IMR-90 (cell line): ENCODE measurements around the gene MCRS1. TPM values are rescaled to one million over a fixed set of nuclear protein-coding genes. Genes with fewer than 3 reads are reported as not detected.
A peak's percentile ranks its signal among the peaks of the same experiment; 100 is the strongest.

Source experiments
- ATAC-seq: fragments of 200-7000 bp; cut with Tn5 transposase; 2 replicates; pipeline ENCODE4 v1.9.1; 2020; ENCODE audit warnings: low read depth, mild to moderate bottlenecking, moderate library complexity
- BruUV-seq: library from RNA; stranded (reverse); fragments of 400-500 nt; replicated peaks from 2 replicates; lab custom pipeline; 2021; lab: Mats Ljungman, UMichigan
- CTCF ChIA-PET: fragments of 300-600 bp; formaldehyde crosslinking; extraction: SDS; loops from one replicate; lab custom pipeline; 2021; ENCODE audit warnings: antibody characterized with exemption; lab: Yijun Ruan, JAX
- POLR2A ChIA-PET: fragments of 300-600 bp; sonication (Branson Sonifier 250); formaldehyde crosslinking; loops from one replicate; lab custom pipeline; 2022; ENCODE audit warnings: antibody characterized with exemption; ENCODE audit not compliant: unreplicated experiment; lab: Charles Lee
- DNase-seq: peaks from one replicate; pipeline ENCODE4 v3.0.0; 2013
- H2AFZ ChIP-seq: replicated peaks from 2 replicates; pipeline ENCODE3; 2013; ENCODE audit warnings: low read length, mild to moderate bottlenecking; ENCODE audit not compliant: poor library complexity
- H2AK5ac ChIP-seq: 2 replicates; pipeline ENCODE4 v1.6.1; 2013; ENCODE audit warnings: low read depth, low read length, inconsistent platforms
- H2AK9ac ChIP-seq: replicated peaks from 2 replicates; pipeline ENCODE3; 2013; ENCODE audit warnings: mild to moderate bottlenecking, low read depth, low read length, moderate library complexity; ENCODE audit not compliant: poor library complexity
- H2BK120ac ChIP-seq: 2 replicates; pipeline ENCODE4 v1.6.1; 2013; ENCODE audit warnings: low read depth, low read length, inconsistent platforms
- H2BK15ac ChIP-seq: 3 replicates; pipeline ENCODE4 v1.6.1; 2013; ENCODE audit warnings: low read depth, low read length, inconsistent platforms
- H2BK20ac ChIP-seq: 2 replicates; pipeline ENCODE4 v1.6.1; 2013; ENCODE audit warnings: low read depth, mild to moderate bottlenecking, inconsistent platforms, low read length, moderate library complexity
- H2BK5ac ChIP-seq: 2 replicates; pipeline ENCODE4 v1.6.1; 2013; ENCODE audit warnings: mild to moderate bottlenecking, low read depth, low read length, inconsistent platforms; ENCODE audit not compliant: poor library complexity, severe bottlenecking
- H3K14ac ChIP-seq: replicated peaks from 2 replicates; pipeline ENCODE4 v1.6.1; 2013; ENCODE audit warnings: low read depth, low read length, inconsistent platforms
- H3K18ac ChIP-seq: 2 replicates; pipeline ENCODE4 v1.6.1; 2013; ENCODE audit warnings: low read depth, low read length, control low read depth
- H3K23ac ChIP-seq: 2 replicates; pipeline ENCODE4 v1.6.1; 2013; ENCODE audit warnings: low read depth, low read length, inconsistent platforms
- H3K27ac ChIP-seq: 2 replicates; pipeline ENCODE4 v1.5.1; 2013; ENCODE audit warnings: mild to moderate bottlenecking, control low read depth, low read length; ENCODE audit not compliant: insufficient read depth
- H3K27me3 ChIP-seq: 2 replicates; pipeline ENCODE4 v1.6.1; 2013; ENCODE audit warnings: low read length; ENCODE audit not compliant: control insufficient read depth, insufficient read depth
- H3K36me3 ChIP-seq: 2 replicates; pipeline ENCODE4 v1.6.1; 2013; ENCODE audit warnings: low read length, mixed read lengths; ENCODE audit not compliant: control insufficient read depth, insufficient read depth
- H3K4ac ChIP-seq: 2 replicates; pipeline ENCODE4 v1.6.1; 2013; ENCODE audit warnings: low read depth, low read length, inconsistent platforms
- H3K4me1 ChIP-seq: 2 replicates; pipeline ENCODE4 v1.6.1; 2013; ENCODE audit warnings: low read length, mixed read lengths; ENCODE audit not compliant: control insufficient read depth, insufficient read depth
- H3K4me2 ChIP-seq: 2 replicates; pipeline ENCODE4 v1.6.1; 2013; ENCODE audit warnings: low read depth, mild to moderate bottlenecking, control low read depth, low read length, moderate library complexity
- H3K4me3 ChIP-seq: 2 replicates; pipeline ENCODE4 v1.5.1; 2013; ENCODE audit warnings: low read depth, mild to moderate bottlenecking, control low read depth, low read length, moderate library complexity; ENCODE audit not compliant: insufficient read depth
- H3K56ac ChIP-seq: 2 replicates; pipeline ENCODE4 v1.6.1; 2013; ENCODE audit warnings: low read length, inconsistent platforms; ENCODE audit not compliant: insufficient read depth; ENCODE audit errors: extremely low read depth
- H3K79me1 ChIP-seq, 2 experiments: 2 replicates each; pipeline ENCODE4 v1.6.1; 2013; ENCODE audit warnings: low read length in 2 of 2, inconsistent platforms in 1 of 2, low read depth in 1 of 2
- H3K9ac ChIP-seq: 2 replicates; pipeline ENCODE4 v1.6.1; 2013; ENCODE audit warnings: low read depth, low read length, control low read depth
- H3K9me1 ChIP-seq: 2 replicates; pipeline ENCODE4 v1.6.1; 2013; ENCODE audit warnings: low read length, inconsistent platforms; ENCODE audit not compliant: insufficient read depth
- H3K9me3 ChIP-seq: 2 replicates; pipeline ENCODE4 v1.6.1; 2013; ENCODE audit warnings: low read length; ENCODE audit not compliant: control insufficient read depth, insufficient read depth
- H4K20me1 ChIP-seq: 2 replicates; pipeline ENCODE4 v1.6.1; 2013; ENCODE audit warnings: low read length, inconsistent platforms; ENCODE audit not compliant: insufficient read depth
- H4K5ac ChIP-seq: 2 replicates; pipeline ENCODE4 v1.6.1; 2013; ENCODE audit warnings: mild to moderate bottlenecking, low read depth, low read length, control low read depth
- H4K8ac ChIP-seq, 2 experiments: 2 replicates each; pipeline ENCODE4 v1.6.1; 2013; ENCODE audit warnings: low read depth in 2 of 2, low read length in 2 of 2, control low read depth in 1 of 2, inconsistent platforms in 1 of 2
- H4K91ac ChIP-seq: 2 replicates; pipeline ENCODE4 v1.6.1; 2013; ENCODE audit warnings: low read depth, low read length, inconsistent platforms; ENCODE audit not compliant: insufficient read depth
- CEBPB ChIP-seq: IDR thresholded peaks from 2 replicates; pipeline ENCODE4 v1.6.1; 2012; ENCODE audit warnings: low read depth, low read length, improper control_type of control experiment
- CTCF ChIP-seq: conservative IDR thresholded peaks from 2 replicates; pipeline ENCODE4 v1.5.1; 2012; ENCODE audit warnings: mild to moderate bottlenecking, low read depth, low read length, improper control_type of control experiment
- FOS ChIP-seq: fragments of 150-350 bp; IDR thresholded peaks from 2 replicates; pipeline ENCODE4 v1.6.1; 2016; ENCODE audit warnings: low read depth, low read length
- NFE2L2 ChIP-seq: fragments of 150-350 bp; IDR thresholded peaks from 2 replicates; pipeline ENCODE4 v1.6.1; 2016; ENCODE audit warnings: low read depth, mild to moderate bottlenecking, low read length
- POLR2A ChIP-seq: IDR thresholded peaks from 2 replicates; pipeline ENCODE4 v1.6.1; 2012; ENCODE audit warnings: mild to moderate bottlenecking, low read depth, low read length
- RAD21 ChIP-seq: IDR thresholded peaks from 2 replicates; pipeline ENCODE4 v1.6.1; 2012; ENCODE audit warnings: low read length, improper control_type of control experiment
- WGBS, 2 experiments: methylation state at CpG; one replicate each; pipeline versions ENCODE4 v1.1.5 to v1.1.7; 2013; ENCODE audit warnings: missing lambda C conversion rate in 2 of 2; ENCODE audit not compliant: insufficient read length in 1 of 2; ENCODE audit errors: extremely low coverage in 2 of 2; 5-methylcytosine and 5-hydroxymethylcytosine counted together
- dilution Hi-C: fragments of 300-500 bp; cut with HindIII; formaldehyde crosslinking; loops from one replicate; pipeline ENCODE4 v1.14.3; 2018; ENCODE audit warnings: low sequenced_read_pairs; ENCODE audit not compliant: unreplicated experiment
- in situ Hi-C: fragments of 300-500 bp; cut with MboI; formaldehyde crosslinking; loops from 3 replicates; pipeline ENCODE4 v1.14.3; 2019; ENCODE audit warnings: low sequenced_read_pairs, inconsistent platforms, mixed read lengths
- intact Hi-C: fragments of 100-400 bp; cut with micrococcal nuclease; formaldehyde crosslinking; loops from 2 replicates; pipeline ENCODE4 v1.10.0; 2022
- polyA plus RNA-seq, 3 experiments: library from polyadenylated mRNA; depleted of rRNA; stranded (reverse); fragments of >200 nt; gene quantifications; 2 replicates each; pipeline ENCODE4 v1.2.3, GENCODE V29; 2012; ENCODE audit warnings: low replicate concordance in 1 of 3
- total RNA-seq: library from RNA; depleted of rRNA; stranded (reverse); fragments of >200 nt; gene quantifications from 2 replicates; pipeline ENCODE4 v1.2.3, GENCODE V29; 2012

Gene MCRS1
- total and polyA plus RNA-seq, 2 of the 4 experiments (the other 2 are of a cell fraction) = 72.9 to 73.2 TPM

DNA sequence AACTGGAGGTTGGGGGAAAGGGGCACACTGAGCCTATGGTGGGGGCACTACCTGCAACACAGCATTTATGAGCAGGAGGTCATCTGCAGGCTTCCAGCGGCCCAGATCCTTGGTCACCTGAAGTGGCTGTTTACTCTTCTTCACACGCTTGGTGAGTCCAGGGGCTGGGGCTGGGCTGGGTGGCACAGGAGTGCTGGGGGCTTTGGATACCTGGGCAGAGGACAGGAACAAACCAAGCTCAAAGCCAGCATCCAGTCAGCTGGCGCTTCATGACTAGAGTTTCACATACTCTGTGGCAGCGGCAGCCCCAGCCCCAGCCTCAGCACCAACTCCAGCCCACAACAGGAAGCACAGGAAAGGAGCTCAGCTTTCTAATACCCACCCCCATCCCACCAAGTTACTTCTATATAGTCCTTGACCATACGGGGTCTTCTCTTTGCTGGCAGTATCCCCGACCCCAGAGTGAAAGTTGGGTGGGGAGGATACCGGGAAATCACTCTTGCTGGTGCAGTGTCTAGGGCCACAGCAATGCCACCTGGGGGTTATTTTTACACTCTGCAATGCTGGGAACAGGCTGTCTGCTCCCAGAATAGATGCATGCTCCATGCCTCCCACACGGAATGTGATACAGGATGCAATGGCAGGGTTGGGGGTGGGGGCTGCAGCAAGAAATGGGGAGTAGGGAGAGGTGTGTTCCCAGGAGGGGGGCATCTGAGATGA is 3.1 kb downstream of the MCRS1 start:
- H2BK5ac ChIP-seq = no peak overlapping the region
- H3K4me1 ChIP-seq = peaks cover 2% of the 10 kb centered on the region; the same call in 1 of the 2 replicates
- TF ChIP-seq POLR2A (no peak), NFE2L2 (no peak), CTCF (no peak), CEBPB (no peak), FOS (no peak), RAD21 (no peak)
- no peak overlapping the region for H3K27ac ChIP-seq
- H3K56ac ChIP-seq = no peak overlapping the region
- H2AK9ac ChIP-seq = peak overlapping the region; percentile 57
- BruUV-seq = no TSS peak
- no peak overlapping the region for H2BK15ac ChIP-seq
- no peak overlapping the region for H3K4me2 ChIP-seq
- ChIA-PET CTCF (no interaction called here), POLR2A (no interaction called here)
- ATAC-seq (no peak), DNase-seq (no peak)
- no peak overlapping the region for H4K91ac ChIP-seq
- peaks cover 31 to 48% of the 10 kb centered on the region in 2 experiments for H3K79me1 ChIP-seq
- peaks cover 5% of the 10 kb centered on the region; the same call in 1 of the 2 replicates for H4K20me1 ChIP-seq
- intact Hi-C loops (no loop called here), dilution Hi-C loops (no loop called here), in situ Hi-C loops (no loop called here)
- no peak overlapping the region for H2AFZ ChIP-seq
- no peak overlapping the region for H3K14ac ChIP-seq
- H2BK120ac ChIP-seq = no peak overlapping the region
- no peak overlapping the region for H3K9ac ChIP-seq
- no peak overlapping the region for H3K4me3 ChIP-seq
- no peak overlapping the region for H3K23ac ChIP-seq
- no peak overlapping the region for H3K4ac ChIP-seq
- H2BK20ac ChIP-seq = no peak overlapping the region
- H3K27me3 ChIP-seq = no peaks in the 10 kb centered on the region
- 80% methylated on average over 1 of the region's 8 CpGs; no CpG with 5 or more reads in 1 of the 2 experiments for WGBS, 2 experiments
- H3K18ac ChIP-seq = no peak overlapping the region
- no peak overlapping the region for H4K5ac ChIP-seq
- no peak overlapping the region for H2AK5ac ChIP-seq
- no peak overlapping the region for H4K8ac ChIP-seq
- H3K9me3 ChIP-seq = no peaks in the 10 kb centered on the region
- H3K9me1 ChIP-seq = 0 out of 2 replicates have a peak, but pooled peaks cover 3% of the 10 kb centered on the region
- peaks cover 36% of the 10 kb centered on the region for H3K36me3 ChIP-seq
